ENCODE results near the gene OPA1.
"Not testable (repeated sequence)": the region's sequence is repeated elsewhere in the genome, so short reads cannot be mapped to it uniquely, and the experiment has no call there.

Gene OPA1

GRCh38 chr3:193599393-193599792 lies 6.4 kb downstream of the OPA1 start:
- peaks cover 3% of the 10 kb centered on the region; the same call in 1 of the 2 replicates for H3K36me3 ChIP-seq (ENCODE audit: insufficient read depth, low read length)

GRCh38 chr3:193605876-193606275 lies 12.9 kb downstream of the OPA1 start:
- H3K79me2 ChIP-seq (ENCODE audit: insufficient read depth, low read length): peaks cover 51% of the 10 kb centered on the region
- no peaks in the 10 kb centered on the region for H3K27me3 ChIP-seq (ENCODE audit: insufficient read depth, low read length, poor library complexity, severe bottlenecking)
- peaks cover 3% of the 10 kb centered on the region; the same call in 1 of the 2 replicates for H3K36me3 ChIP-seq (ENCODE audit: insufficient read depth, low read length)
- peaks cover 31% of the 10 kb centered on the region for H3K4me1 ChIP-seq (ENCODE audit: insufficient read depth, low read length, poor library complexity, severe bottlenecking)
- peaks cover 8% of the 10 kb centered on the region for H4K20me1 ChIP-seq (ENCODE audit: insufficient read depth, low read length, poor library complexity, severe bottlenecking)
- H3K9me2 ChIP-seq (replicated peaks; ENCODE audit: low read depth, low read length): no peaks in the 10 kb centered on the region
- H2AFZ ChIP-seq (ENCODE audit: low read length): no peak overlapping the region
- peak; percentile 80 for TF ChIP-seq CTCF (conservative IDR thresholded peaks at IDR 0.05; ENCODE audit: low read length)
- TF ChIP-seq EZH2phosphoT487 (IDR thresholded peaks at IDR 0.05; ENCODE audit: borderline replicate concordance): no peak
- H3K4me3 ChIP-seq (ENCODE audit: low read length, poor library complexity, severe bottlenecking): no peak overlapping the region
- H3F3A ChIP-seq (ENCODE audit: low read depth): no peaks in the 10 kb centered on the region
- no peaks in the 10 kb centered on the region for H3K9me3 ChIP-seq (ENCODE audit: insufficient read depth, low read depth, low read length)
- no peak overlapping the region for H3K4me2 ChIP-seq (ENCODE audit: low read depth, low read length, poor library complexity, severe bottlenecking)
- no peak overlapping the region for H3K9ac ChIP-seq (ENCODE audit: low read depth, low read length, poor library complexity, severe bottlenecking)

More at GRCh38 chr3:193599393-193599792, 6.4 kb downstream of the OPA1 start:
- peaks cover 39% of the 10 kb centered on the region for H4K20me1 ChIP-seq (ENCODE audit: insufficient read depth, low read length, poor library complexity, severe bottlenecking)
- peak overlapping the region; percentile 72 for H3K4me2 ChIP-seq (ENCODE audit: low read depth, low read length, poor library complexity, severe bottlenecking)
- peaks cover 10% of the 10 kb centered on the region; the same call in 1 of the 2 replicates for H3F3A ChIP-seq (ENCODE audit: low read depth)
- peaks cover 97% of the 10 kb centered on the region for H3K79me2 ChIP-seq (ENCODE audit: insufficient read depth, low read length)
- H3K9me3 ChIP-seq (ENCODE audit: insufficient read depth, low read depth, low read length): no peaks in the 10 kb centered on the region
- H3K27me3 ChIP-seq (ENCODE audit: insufficient read depth, low read length, poor library complexity, severe bottlenecking): no peaks in the 10 kb centered on the region
- H3K9ac ChIP-seq (ENCODE audit: low read depth, low read length, poor library complexity, severe bottlenecking): peak overlapping the region; percentile 46
- H2AFZ ChIP-seq (ENCODE audit: low read length): no peak overlapping the region
- TF ChIP-seq EZH2phosphoT487 (IDR thresholded peaks at IDR 0.05; ENCODE audit: borderline replicate concordance) (no peak), CTCF (conservative IDR thresholded peaks at IDR 0.05; ENCODE audit: low read length) (no peak)
- H3K4me1 ChIP-seq (ENCODE audit: insufficient read depth, low read length, poor library complexity, severe bottlenecking): peaks cover 83% of the 10 kb centered on the region
- no peaks in the 10 kb centered on the region for H3K9me2 ChIP-seq (replicated peaks; ENCODE audit: low read depth, low read length)
- H3K4me3 ChIP-seq (ENCODE audit: low read length, poor library complexity, severe bottlenecking): peak overlapping the region; percentile 65

DNA sequence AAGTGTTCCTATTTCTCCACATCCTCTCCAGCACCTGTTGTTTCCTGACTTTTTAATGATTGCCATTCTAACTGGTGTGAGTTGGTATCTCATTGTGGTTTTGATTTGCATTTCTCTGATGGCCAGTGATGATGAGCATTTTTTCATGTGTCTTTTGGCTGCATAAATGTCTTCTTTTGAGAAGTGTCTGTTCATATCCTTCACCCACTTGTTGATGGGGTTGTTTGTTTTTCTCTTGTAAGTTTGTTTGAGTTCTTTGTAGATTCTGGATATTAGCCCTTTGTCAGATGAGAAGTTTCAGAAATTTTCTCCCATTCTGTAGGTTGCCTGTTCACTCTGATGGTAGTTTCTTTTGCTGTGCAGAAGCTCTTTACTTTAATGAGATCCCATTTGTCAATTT lies 13.9 kb downstream of the OPA1 start:
- Histone ChIP-seq H3K79me2 (ENCODE audit: insufficient read depth, low read length) (peaks cover 51% of the 10 kb centered on the region), H3K4me1 (ENCODE audit: insufficient read depth, low read length, poor library complexity, severe bottlenecking) (peaks cover 21% of the 10 kb centered on the region)
- H3K27me3 ChIP-seq (ENCODE audit: insufficient read depth, low read length, poor library complexity, severe bottlenecking); H3K9ac ChIP-seq (ENCODE audit: low read depth, low read length, poor library complexity, severe bottlenecking); H3K4me2 ChIP-seq (ENCODE audit: low read depth, low read length, poor library complexity, severe bottlenecking); H3K9me3 ChIP-seq (ENCODE audit: insufficient read depth, low read depth, low read length); H4K20me1 ChIP-seq (ENCODE audit: insufficient read depth, low read length, poor library complexity, severe bottlenecking); H3K4me3 ChIP-seq (ENCODE audit: low read length, poor library complexity, severe bottlenecking); H3F3A ChIP-seq (ENCODE audit: low read depth); H3K36me3 ChIP-seq (ENCODE audit: insufficient read depth, low read length); H3K9me2 ChIP-seq (replicated peaks; ENCODE audit: low read depth, low read length); H2AFZ ChIP-seq (ENCODE audit: low read length): not testable (repeated sequence)

GRCh38 chr3:193610516-193610915 lies 17.5 kb downstream of the OPA1 start:
- not testable (repeated sequence) for H3K4me3 ChIP-seq (ENCODE audit: low read length, poor library complexity, severe bottlenecking); H4K20me1 ChIP-seq (ENCODE audit: insufficient read depth, low read length, poor library complexity, severe bottlenecking); H2AFZ ChIP-seq (ENCODE audit: low read length); H3K4me2 ChIP-seq (ENCODE audit: low read depth, low read length, poor library complexity, severe bottlenecking); H3F3A ChIP-seq (ENCODE audit: low read depth); H3K9me2 ChIP-seq (replicated peaks; ENCODE audit: low read depth, low read length); H3K27me3 ChIP-seq (ENCODE audit: insufficient read depth, low read length, poor library complexity, severe bottlenecking); H3K9ac ChIP-seq (ENCODE audit: low read depth, low read length, poor library complexity, severe bottlenecking)
- H3K36me3 ChIP-seq (ENCODE audit: insufficient read depth, low read length): peaks cover 21% of the 10 kb centered on the region
- peaks cover 11% of the 10 kb centered on the region; the same call in 1 of the 2 replicates for H3K9me3 ChIP-seq (ENCODE audit: insufficient read depth, low read depth, low read length)
- H3K4me1 ChIP-seq (ENCODE audit: insufficient read depth, low read length, poor library complexity, severe bottlenecking): peaks cover 13% of the 10 kb centered on the region
- H3K79me2 ChIP-seq (ENCODE audit: insufficient read depth, low read length): peaks cover 48% of the 10 kb centered on the region
